ENCODE data around the gene CEP57. TPM values are rescaled to one million over a fixed set of nuclear protein-coding genes. Genes with fewer than 3 reads are reported as not detected.
A peak's percentile ranks its signal among the peaks of the same experiment; 100 is the strongest.
"Not testable (repeated sequence)": the region's sequence is repeated elsewhere in the genome, so short reads cannot be mapped to it uniquely, and the experiment has no call there.

CEP57 gene
- total RNA-seq, 1 experiment from 2014 or later: 39.7 TPM

- H3K27ac ChIP-seq: no peak overlapping the region
- H3K27me3 ChIP-seq (replicated peaks): no peaks in the 10 kb centered on the region
- no peaks in the 10 kb centered on the region for H3K9me3 ChIP-seq (replicated peaks)
- H3K4me1 ChIP-seq (replicated peaks): no peaks in the 10 kb centered on the region
- H3K36me3 ChIP-seq: peaks cover 23% of the 10 kb centered on the region
- DNase-seq (ENCODE audit: low read depth in 1 of 2, low spot score in 2 of 2): no peak
- H3K4me3 ChIP-seq: no peak overlapping the region
These were observed 62.8 kb downstream of the CEP57 start for GRCh38 chr11:95853138-95853537.

GRCh38 chr11:95853862-95854261 lies 63.6 kb downstream of the CEP57 start:
- DNase-seq (ENCODE audit: low read depth in 1 of 2, low spot score in 2 of 2): no peak
- H3K27me3 ChIP-seq (replicated peaks): no peaks in the 10 kb centered on the region
- H3K36me3 ChIP-seq: peaks cover 22% of the 10 kb centered on the region

GRCh38 chr11:95854362-95854761 lies 64.1 kb downstream of the CEP57 start:
- not testable (repeated sequence) for H3K9me3 ChIP-seq (replicated peaks); H3K4me1 ChIP-seq (replicated peaks); DNase-seq (ENCODE audit: low read depth in 1 of 2, low spot score in 2 of 2); H3K4me3 ChIP-seq; H3K27me3 ChIP-seq (replicated peaks); H3K27ac ChIP-seq
- peaks cover 17% of the 10 kb centered on the region for H3K36me3 ChIP-seq

More at GRCh38 chr11:95853862-95854261, 63.6 kb downstream of the CEP57 start:
- Histone ChIP-seq H3K4me3 (no peak overlapping the region), H3K4me1 (replicated peaks) (no peaks in the 10 kb centered on the region), H3K9me3 (replicated peaks) (no peaks in the 10 kb centered on the region), H3K27ac (no peak overlapping the region)

- H3K9me3 ChIP-seq (replicated peaks); H3K27ac ChIP-seq; H3K27me3 ChIP-seq (replicated peaks); H3K4me3 ChIP-seq; DNase-seq (ENCODE audit: low read depth in 1 of 2, low spot score in 2 of 2): not testable (repeated sequence)
- Histone ChIP-seq H3K4me1 (replicated peaks) (peaks cover 16% of the 10 kb centered on the region), H3K36me3 (peaks cover 19% of the 10 kb centered on the region)
These were observed 69.7 kb downstream of the CEP57 start for GRCh38 chr11:95860024-95860423.

- Histone ChIP-seq H3K36me3 (peaks cover 13% of the 10 kb centered on the region), H3K4me1 (replicated peaks) (peaks cover 16% of the 10 kb centered on the region), H3K4me3 (no peak overlapping the region), H3K27ac (peak overlapping the region; percentile 58), H3K9me3 (replicated peaks) (no peaks in the 10 kb centered on the region), H3K27me3 (replicated peaks) (no peaks in the 10 kb centered on the region)
- peak in 1 of 2 experiments; percentile 48 for DNase-seq (ENCODE audit: low read depth in 1 of 2, low spot score in 2 of 2)
These were observed 73.3 kb downstream of the CEP57 start for GRCh38 chr11:95863486-95864140.

GRCh38 chr11:95867105-95867504 lies 76.8 kb downstream of the CEP57 start:
- H3K36me3 ChIP-seq: peaks cover 9% of the 10 kb centered on the region

GRCh38 chr11:95870877-95871276 lies 80.6 kb downstream of the CEP57 start:
- not testable (repeated sequence) for H3K27me3 ChIP-seq (replicated peaks); H3K9me3 ChIP-seq (replicated peaks); H3K4me1 ChIP-seq (replicated peaks); H3K36me3 ChIP-seq; H3K27ac ChIP-seq; DNase-seq (ENCODE audit: low read depth in 1 of 2, low spot score in 2 of 2); H3K4me3 ChIP-seq

More at GRCh38 chr11:95867105-95867504, 76.8 kb downstream of the CEP57 start:
- H3K4me3 ChIP-seq: no peak overlapping the region
- H3K9me3 ChIP-seq (replicated peaks): no peaks in the 10 kb centered on the region
- peaks cover 16% of the 10 kb centered on the region for H3K4me1 ChIP-seq (replicated peaks)
- H3K27ac ChIP-seq: no peak overlapping the region
- DNase-seq (ENCODE audit: low read depth in 1 of 2, low spot score in 2 of 2): no peak
- H3K27me3 ChIP-seq (replicated peaks): no peaks in the 10 kb centered on the region

GRCh38 chr11:95877291-95877690 lies 87.0 kb downstream of the CEP57 start:
- H3K4me1 ChIP-seq (replicated peaks): peaks cover 18% of the 10 kb centered on the region
- H3K27me3 ChIP-seq (replicated peaks): no peaks in the 10 kb centered on the region
- peaks cover 6% of the 10 kb centered on the region; the same call in 1 of the 2 replicates for H3K36me3 ChIP-seq
- no peak overlapping the region for H3K4me3 ChIP-seq
- peak in 1 of 2 experiments; percentile 82 for DNase-seq (ENCODE audit: low read depth in 1 of 2, low spot score in 2 of 2)
- no peaks in the 10 kb centered on the region for H3K9me3 ChIP-seq (replicated peaks)
- peak overlapping the region; percentile 86 for H3K27ac ChIP-seq

Other genes with a start within 250 kb of the CEP57 start
- 5.8 and 13.4 TPM in 2 replicates for gene FAM76B, start 716 bp upstream of the CEP57 start, total RNA-seq (2014; rRNA removed; shearing (Covaris generic))
- 22.5 and 44.2 TPM in 2 replicates for gene MTMR2, start 133.6 kb downstream of the CEP57 start, total RNA-seq (2014; rRNA removed; shearing (Covaris generic))